ENCODE results near the gene ANKRD33.
A peak's percentile ranks its signal among the peaks of the same experiment; 100 is the strongest.

Gene ANKRD33

GRCh38 chr12:51846271-51846691, 41.6 kb upstream of the ANKRD33 start:
- Histone ChIP-seq H3K27ac (ENCODE audit: low read length) (no peak overlapping the region), H4K20me1 (ENCODE audit: insufficient read depth, low read length) (no peaks in the 10 kb centered on the region), H3K27me3 (replicated peaks; ENCODE audit: insufficient read depth, low read length) (peaks cover 86% of the 10 kb centered on the region), H3K4me3 (ENCODE audit: low read length) (no peak overlapping the region), H3K79me2 (ENCODE audit: low read length) (no peaks in the 10 kb centered on the region), H3K36me3 (replicated peaks; ENCODE audit: insufficient read depth, low read length) (no peaks in the 10 kb centered on the region), H3K9ac (ENCODE audit: low read length) (no peak overlapping the region), H3F3A (ENCODE audit: insufficient read depth, low read length) (no peaks in the 10 kb centered on the region), H3K4me2 (ENCODE audit: low read depth, low read length) (no peak overlapping the region), H3K9me2 (replicated peaks; ENCODE audit: insufficient read depth, low read length) (no peaks in the 10 kb centered on the region), H2AFZ (ENCODE audit: low read length) (no peak overlapping the region), H3K9me3 (replicated peaks; ENCODE audit: insufficient read depth, low read length) (no peaks in the 10 kb centered on the region), H3K4me1 (ENCODE audit: low read length) (no peaks in the 10 kb centered on the region)
- no peak for DNase-seq
- TF ChIP-seq EZH2phosphoT487 (IDR thresholded peaks at IDR 0.05; ENCODE audit: low read length) (no peak), EZH2 (optimal IDR thresholded peaks at IDR 0.05; ENCODE audit: low read depth, low read length) (no peak)
- TF ChIP-seq, protein P1, sequence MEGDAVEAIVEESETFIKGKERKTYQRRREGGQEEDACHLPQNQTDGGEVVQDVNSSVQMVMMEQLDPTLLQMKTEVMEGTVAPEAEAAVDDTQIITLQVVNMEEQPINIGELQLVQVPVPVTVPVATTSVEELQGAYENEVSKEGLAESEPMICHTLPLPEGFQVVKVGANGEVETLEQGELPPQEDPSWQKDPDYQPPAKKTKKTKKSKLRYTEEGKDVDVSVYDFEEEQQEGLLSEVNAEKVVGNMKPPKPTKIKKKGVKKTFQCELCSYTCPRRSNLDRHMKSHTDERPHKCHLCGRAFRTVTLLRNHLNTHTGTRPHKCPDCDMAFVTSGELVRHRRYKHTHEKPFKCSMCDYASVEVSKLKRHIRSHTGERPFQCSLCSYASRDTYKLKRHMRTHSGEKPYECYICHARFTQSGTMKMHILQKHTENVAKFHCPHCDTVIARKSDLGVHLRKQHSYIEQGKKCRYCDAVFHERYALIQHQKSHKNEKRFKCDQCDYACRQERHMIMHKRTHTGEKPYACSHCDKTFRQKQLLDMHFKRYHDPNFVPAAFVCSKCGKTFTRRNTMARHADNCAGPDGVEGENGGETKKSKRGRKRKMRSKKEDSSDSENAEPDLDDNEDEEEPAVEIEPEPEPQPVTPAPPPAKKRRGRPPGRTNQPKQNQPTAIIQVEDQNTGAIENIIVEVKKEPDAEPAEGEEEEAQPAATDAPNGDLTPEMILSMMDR (IDR thresholded peaks at IDR 0.05; ENCODE audit: low read length) = no peak

DNA sequence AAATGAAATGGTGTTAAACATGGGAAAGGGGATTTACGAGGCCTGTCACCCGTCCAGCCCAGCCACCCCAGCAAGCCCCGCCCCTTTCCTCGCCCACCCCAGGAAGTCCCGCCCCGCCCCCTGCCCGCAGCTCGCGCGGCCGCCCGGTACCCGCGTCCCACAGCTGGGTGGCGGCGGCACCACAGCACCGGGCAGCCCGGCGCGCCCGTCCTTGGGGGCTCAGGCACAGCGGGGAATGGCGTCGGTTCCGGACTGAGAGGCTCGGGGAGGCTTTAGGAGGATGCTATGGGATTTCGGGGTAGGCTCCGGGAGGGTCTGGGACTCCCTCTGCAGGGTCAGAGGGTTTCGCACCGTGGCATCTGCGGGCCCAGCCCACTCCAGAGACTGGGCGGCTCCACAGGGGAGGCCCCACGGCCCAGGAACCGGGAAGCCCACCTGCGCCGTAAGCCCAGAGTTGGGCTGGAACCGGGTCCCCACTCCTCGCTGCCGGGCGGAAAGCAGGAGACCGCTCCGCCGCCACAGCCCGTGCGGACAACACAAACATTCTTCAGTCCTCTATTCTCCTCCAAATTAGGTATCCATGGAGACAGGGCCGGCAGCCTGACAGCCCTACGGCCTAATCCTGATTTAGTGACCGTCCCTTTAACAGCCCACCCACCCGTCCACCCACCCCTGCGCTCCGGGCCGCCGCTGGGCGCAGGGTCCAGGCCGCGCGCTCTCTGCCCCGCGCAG, 40.8 kb upstream of the ANKRD33 start:
- Histone ChIP-seq H3K27ac (ENCODE audit: low read length) (no peak overlapping the region), H2AFZ (ENCODE audit: low read length) (peak overlapping the region; percentile 53; the same call in 1 of the 2 replicates), H3K9ac (ENCODE audit: low read length) (no peak overlapping the region), H4K20me1 (ENCODE audit: insufficient read depth, low read length) (no peaks in the 10 kb centered on the region), H3K4me1 (ENCODE audit: low read length) (no peaks in the 10 kb centered on the region), H3K36me3 (replicated peaks; ENCODE audit: insufficient read depth, low read length) (no peaks in the 10 kb centered on the region), H3K27me3 (replicated peaks; ENCODE audit: insufficient read depth, low read length) (peaks cover 78% of the 10 kb centered on the region), H3K4me3 (ENCODE audit: low read length) (peak overlapping the region; percentile 48; the same call in 1 of the 2 replicates), H3K4me2 (ENCODE audit: low read depth, low read length) (peak overlapping the region; percentile 69), H3F3A (ENCODE audit: insufficient read depth, low read length) (no peaks in the 10 kb centered on the region), H3K9me2 (replicated peaks; ENCODE audit: insufficient read depth, low read length) (no peaks in the 10 kb centered on the region), H3K79me2 (ENCODE audit: low read length) (no peaks in the 10 kb centered on the region), H3K9me3 (replicated peaks; ENCODE audit: insufficient read depth, low read length) (no peaks in the 10 kb centered on the region)
- no peak for DNase-seq
- TF ChIP-seq, protein P1 (IDR thresholded peaks at IDR 0.05; ENCODE audit: low read length) = no peak
- no peak for TF ChIP-seq EZH2phosphoT487 (IDR thresholded peaks at IDR 0.05; ENCODE audit: low read length)
- no peak for TF ChIP-seq EZH2 (optimal IDR thresholded peaks at IDR 0.05; ENCODE audit: low read depth, low read length)

- Histone ChIP-seq H3K9ac (ENCODE audit: low read length) (no peak overlapping the region), H3F3A (ENCODE audit: insufficient read depth, low read length) (no peaks in the 10 kb centered on the region), H2AFZ (ENCODE audit: low read length) (no peak overlapping the region), H4K20me1 (ENCODE audit: insufficient read depth, low read length) (no peaks in the 10 kb centered on the region), H3K27ac (ENCODE audit: low read length) (no peak overlapping the region), H3K9me3 (replicated peaks; ENCODE audit: insufficient read depth, low read length) (no peaks in the 10 kb centered on the region), H3K4me2 (ENCODE audit: low read depth, low read length) (no peak overlapping the region), H3K79me2 (ENCODE audit: low read length) (no peaks in the 10 kb centered on the region), H3K36me3 (replicated peaks; ENCODE audit: insufficient read depth, low read length) (no peaks in the 10 kb centered on the region), H3K27me3 (replicated peaks; ENCODE audit: insufficient read depth, low read length) (peaks cover 75% of the 10 kb centered on the region), H3K4me1 (ENCODE audit: low read length) (no peaks in the 10 kb centered on the region), H3K4me3 (ENCODE audit: low read length) (no peak overlapping the region), H3K9me2 (replicated peaks; ENCODE audit: insufficient read depth, low read length) (no peaks in the 10 kb centered on the region)
- TF ChIP-seq EZH2 (optimal IDR thresholded peaks at IDR 0.05; ENCODE audit: low read depth, low read length) = no peak
- TF ChIP-seq EZH2phosphoT487 (IDR thresholded peaks at IDR 0.05; ENCODE audit: low read length) = no peak
- TF ChIP-seq, protein P1 (IDR thresholded peaks at IDR 0.05; ENCODE audit: low read length) = no peak
- DNase-seq = no peak
Measured at GRCh38 chr12:51847643-51848325, 40.1 kb upstream of the ANKRD33 start.
